HUES6 (cell line): ENCODE measurements around the gene COL13A1.

Source experiments
- H3K27ac ChIP-seq: 2 replicates; pipeline ENCODE4 v1.7.0; 2013; ENCODE audit warnings: low read depth, mild to moderate bottlenecking, low read length, inconsistent platforms
- H3K27me3 ChIP-seq: 2 replicates; pipeline ENCODE4 v1.6.1; 2013; ENCODE audit warnings: low read length; ENCODE audit not compliant: control insufficient read depth, insufficient read depth
- H3K36me3 ChIP-seq: 2 replicates; pipeline ENCODE4 v1.6.1; 2013; ENCODE audit warnings: low read length; ENCODE audit not compliant: control insufficient read depth, insufficient read depth
- H3K4me1 ChIP-seq: 2 replicates; pipeline ENCODE4 v1.6.1; 2013; ENCODE audit warnings: low read length; ENCODE audit not compliant: control insufficient read depth, insufficient read depth
- H3K4me3 ChIP-seq: 2 replicates; pipeline ENCODE4 v1.5.1; 2013; ENCODE audit warnings: low read depth, low read length
- H3K9ac ChIP-seq: one replicate; pipeline ENCODE4 v1.6.1; 2013; ENCODE audit warnings: mild to moderate bottlenecking, low read length
- H3K9me3 ChIP-seq: 2 replicates; pipeline ENCODE4 v1.6.1; 2013; ENCODE audit warnings: low read depth, low read length; ENCODE audit not compliant: control insufficient read depth, insufficient read depth

COL13A1 gene

DNA sequence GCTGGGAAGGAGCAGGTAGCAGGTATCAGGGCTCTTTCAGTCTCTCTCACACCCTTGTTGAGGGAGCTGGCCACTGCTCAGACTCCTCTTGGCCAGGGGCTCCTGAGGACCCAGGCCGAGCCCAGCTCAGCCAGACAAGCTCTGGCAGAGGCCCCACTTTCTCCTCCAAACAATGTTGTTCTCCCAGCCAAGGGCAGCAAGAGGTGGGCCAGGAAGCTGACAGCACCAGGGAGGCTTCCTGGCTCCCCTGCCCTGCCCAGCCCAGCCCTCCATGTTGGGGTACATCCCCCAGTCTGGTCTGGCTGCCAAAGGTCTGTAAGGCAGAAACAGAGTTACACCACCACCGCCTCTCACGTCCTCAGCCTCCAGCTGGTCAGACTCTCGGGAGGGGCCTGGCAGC, 33.9 kb upstream of the COL13A1 start:
- H3K4me1 ChIP-seq: peaks cover 20% of the 10 kb centered on the region
- H3K4me3 ChIP-seq: no peak overlapping the region
- no peaks in the 10 kb centered on the region for H3K9me3 ChIP-seq
- no peaks in the 10 kb centered on the region for H3K36me3 ChIP-seq
- no peak overlapping the region for H3K27ac ChIP-seq
- no peak overlapping the region for H3K9ac ChIP-seq
- H3K27me3 ChIP-seq: no peaks in the 10 kb centered on the region

DNA sequence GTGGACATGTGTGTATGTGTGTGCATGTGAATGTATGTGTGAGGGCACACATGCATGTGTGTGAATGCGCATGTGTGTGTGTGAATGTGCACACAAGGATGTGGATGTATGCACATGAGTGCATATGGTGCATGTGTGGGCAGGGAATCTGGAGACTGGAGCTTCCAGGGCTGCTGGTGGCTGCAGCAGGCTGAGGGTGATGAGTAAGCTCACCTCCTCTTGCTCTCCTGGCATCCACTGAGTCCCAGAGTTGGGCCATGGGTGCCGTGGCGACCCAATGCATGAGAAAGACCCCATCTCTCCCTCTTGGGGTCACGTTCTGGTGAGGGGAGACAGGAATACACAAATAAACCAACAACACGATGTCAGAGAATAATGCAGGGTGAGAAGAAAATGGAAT, 33.3 kb upstream of the COL13A1 start:
- H3K9me3 ChIP-seq: peaks cover 6% of the 10 kb centered on the region; the same call in 1 of the 2 replicates
- peaks cover 20% of the 10 kb centered on the region for H3K4me1 ChIP-seq
- no peaks in the 10 kb centered on the region for H3K27me3 ChIP-seq
- no peaks in the 10 kb centered on the region for H3K36me3 ChIP-seq
- no peak overlapping the region for H3K9ac ChIP-seq
- no peak overlapping the region for H3K27ac ChIP-seq
- no peak overlapping the region for H3K4me3 ChIP-seq

- no peaks in the 10 kb centered on the region for H3K36me3 ChIP-seq
- H3K4me1 ChIP-seq: peaks cover 20% of the 10 kb centered on the region
- peak overlapping the region; percentile 66 for H3K27ac ChIP-seq
- peak overlapping the region; percentile 54 for H3K9ac ChIP-seq
- peaks cover 8% of the 10 kb centered on the region; the same call in 1 of the 2 replicates for H3K9me3 ChIP-seq
- no peak overlapping the region; the same call in 1 of the 2 replicates for H3K4me3 ChIP-seq
- H3K27me3 ChIP-seq: no peaks in the 10 kb centered on the region
Measured at GRCh38 chr10:69769395-69769992, 32.2 kb upstream of the COL13A1 start.

DNA sequence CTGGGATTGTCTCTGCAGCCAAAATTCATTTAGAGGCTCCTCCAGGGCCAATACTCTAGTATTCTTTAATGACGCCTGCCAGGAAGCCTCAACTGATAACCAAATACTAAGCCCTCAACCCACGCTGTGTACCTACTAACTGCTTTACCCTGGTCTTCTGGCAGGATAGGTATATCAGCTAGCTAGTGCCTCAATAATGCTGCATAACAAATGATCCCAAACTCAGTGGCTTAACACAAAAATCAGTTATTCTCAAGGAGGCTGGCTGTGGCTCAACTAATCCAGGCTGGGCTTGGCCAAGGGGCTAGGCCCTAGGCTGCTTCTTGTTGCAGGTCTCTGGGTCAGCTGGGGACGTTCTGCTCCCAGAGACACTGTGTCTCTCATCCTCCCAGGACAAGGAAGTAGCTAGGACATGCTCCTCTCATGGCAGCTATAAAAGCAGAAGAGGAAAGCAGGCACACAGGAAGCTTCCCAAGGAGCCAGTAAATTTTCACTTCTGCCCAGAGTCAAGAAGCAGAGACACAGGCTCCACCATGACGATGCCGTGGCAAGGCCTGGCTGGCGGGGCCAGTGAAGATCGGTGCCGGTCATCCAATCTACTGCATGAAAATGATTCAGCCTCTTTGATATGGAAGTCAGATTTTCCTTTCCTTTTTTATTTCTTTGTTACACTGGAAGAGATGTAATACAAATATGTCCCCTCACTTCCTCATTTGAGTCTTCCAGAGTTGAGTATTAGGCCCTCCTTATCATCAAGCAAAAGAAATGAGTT, 28.6 kb upstream of the COL13A1 start:
- H3K27ac ChIP-seq: no peak overlapping the region
- no peaks in the 10 kb centered on the region for H3K27me3 ChIP-seq
- H3K4me3 ChIP-seq: no peak overlapping the region
- H3K9ac ChIP-seq: no peak overlapping the region
- no peaks in the 10 kb centered on the region for H3K36me3 ChIP-seq
- H3K4me1 ChIP-seq: peaks cover 20% of the 10 kb centered on the region
- peaks cover 8% of the 10 kb centered on the region; the same call in 1 of the 2 replicates for H3K9me3 ChIP-seq

DNA sequence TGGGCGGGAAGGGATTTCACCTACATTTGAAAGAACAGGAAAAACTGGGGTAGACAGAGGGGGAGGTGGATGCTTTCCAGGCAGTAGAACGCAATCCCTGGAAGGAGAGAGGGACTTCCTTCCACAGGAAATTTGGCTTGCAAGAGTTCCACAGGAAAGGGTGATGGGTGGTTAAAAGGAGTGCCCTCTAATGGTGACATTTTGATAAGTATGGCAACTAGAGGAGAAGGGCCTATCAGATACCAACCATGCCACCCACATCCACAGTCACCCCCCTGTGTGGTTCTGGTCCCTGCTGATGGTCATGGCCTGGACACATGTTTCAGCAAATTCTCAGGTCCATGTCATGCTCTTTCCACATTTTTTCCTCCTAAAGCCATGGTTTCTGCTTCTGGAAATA, 27.1 kb upstream of the COL13A1 start:
- Histone ChIP-seq H3K9me3 (peaks cover 8% of the 10 kb centered on the region; the same call in 1 of the 2 replicates), H3K4me1 (peaks cover 6% of the 10 kb centered on the region), H3K4me3 (no peak overlapping the region), H3K27me3 (no peaks in the 10 kb centered on the region), H3K9ac (no peak overlapping the region), H3K27ac (no peak overlapping the region), H3K36me3 (no peaks in the 10 kb centered on the region)

DNA sequence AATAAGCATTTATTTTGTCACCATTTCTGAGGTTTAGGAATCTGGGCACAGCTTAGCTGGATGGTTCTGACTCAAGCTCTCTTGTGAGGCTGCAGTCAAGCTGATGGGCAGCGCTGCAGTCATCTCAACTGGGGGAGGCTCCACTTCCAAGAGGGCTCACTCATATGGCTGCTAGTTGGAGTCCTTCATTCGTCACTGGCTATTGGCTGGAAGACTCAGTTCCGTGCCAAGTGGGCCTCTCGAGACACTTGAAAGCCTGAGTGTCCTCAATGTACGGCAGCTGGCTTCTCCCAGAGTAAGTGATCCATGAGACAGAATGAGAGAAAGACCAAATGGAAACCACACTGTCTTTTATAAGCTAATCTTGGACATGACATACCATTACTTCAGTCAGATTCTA, 21.6 kb upstream of the COL13A1 start:
- Histone ChIP-seq H3K4me1 (no peaks in the 10 kb centered on the region), H3K36me3 (no peaks in the 10 kb centered on the region), H3K27ac (no peak overlapping the region), H3K9me3 (no peaks in the 10 kb centered on the region), H3K4me3 (no peak overlapping the region), H3K9ac (no peak overlapping the region), H3K27me3 (peaks cover 36% of the 10 kb centered on the region)

- H3K9ac ChIP-seq: no peak overlapping the region
- H3K27me3 ChIP-seq: peaks cover 36% of the 10 kb centered on the region
Measured at GRCh38 chr10:69781576-69781975, 20.1 kb upstream of the COL13A1 start.

GRCh38 chr10:69783515-69783914, 18.2 kb upstream of the COL13A1 start:
- H3K4me1 ChIP-seq: no peaks in the 10 kb centered on the region
- no peak overlapping the region for H3K4me3 ChIP-seq
- no peaks in the 10 kb centered on the region for H3K36me3 ChIP-seq
- H3K27me3 ChIP-seq: peaks cover 36% of the 10 kb centered on the region
- no peaks in the 10 kb centered on the region for H3K9me3 ChIP-seq
- H3K27ac ChIP-seq: no peak overlapping the region
- no peak overlapping the region for H3K9ac ChIP-seq

More at GRCh38 chr10:69781576-69781975, 20.1 kb upstream of the COL13A1 start:
- no peaks in the 10 kb centered on the region for H3K9me3 ChIP-seq
- no peaks in the 10 kb centered on the region for H3K4me1 ChIP-seq
- H3K36me3 ChIP-seq: no peaks in the 10 kb centered on the region
- no peak overlapping the region for H3K4me3 ChIP-seq
- no peak overlapping the region for H3K27ac ChIP-seq

DNA sequence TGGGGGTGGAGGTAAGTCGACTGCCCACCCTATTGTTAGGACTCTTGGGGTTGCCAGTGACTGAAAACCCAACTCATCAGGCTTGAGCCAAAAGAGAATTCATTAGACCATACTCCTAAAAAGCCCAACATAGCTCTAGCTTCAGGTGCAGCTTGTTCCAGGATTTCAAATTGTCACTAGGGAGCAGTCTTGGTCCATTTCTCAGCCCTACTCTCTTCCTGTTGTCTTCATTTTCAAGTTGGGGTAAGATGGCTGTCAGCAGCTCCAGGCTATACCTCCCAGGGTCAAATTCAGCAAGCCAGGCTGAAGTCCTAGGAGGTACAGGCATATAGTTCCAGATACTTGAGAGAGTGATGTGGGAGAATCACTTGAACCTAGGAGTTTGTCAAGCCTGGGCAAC, 14.9 kb upstream of the COL13A1 start:
- Histone ChIP-seq H3K27me3 (peaks cover 16% of the 10 kb centered on the region), H3K27ac (no peak overlapping the region), H3K9me3 (no peaks in the 10 kb centered on the region), H3K4me3 (no peak overlapping the region), H3K9ac (no peak overlapping the region), H3K36me3 (no peaks in the 10 kb centered on the region), H3K4me1 (no peaks in the 10 kb centered on the region)

- H3K4me1 ChIP-seq: no peaks in the 10 kb centered on the region
- H3K9ac ChIP-seq: no peak overlapping the region
- no peak overlapping the region for H3K4me3 ChIP-seq
- no peak overlapping the region for H3K27ac ChIP-seq
- peaks cover 8% of the 10 kb centered on the region; the same call in 1 of the 2 replicates for H3K27me3 ChIP-seq
- H3K36me3 ChIP-seq: no peaks in the 10 kb centered on the region
- no peaks in the 10 kb centered on the region for H3K9me3 ChIP-seq
Measured at GRCh38 chr10:69787681-69788080, 14.0 kb upstream of the COL13A1 start.

DNA sequence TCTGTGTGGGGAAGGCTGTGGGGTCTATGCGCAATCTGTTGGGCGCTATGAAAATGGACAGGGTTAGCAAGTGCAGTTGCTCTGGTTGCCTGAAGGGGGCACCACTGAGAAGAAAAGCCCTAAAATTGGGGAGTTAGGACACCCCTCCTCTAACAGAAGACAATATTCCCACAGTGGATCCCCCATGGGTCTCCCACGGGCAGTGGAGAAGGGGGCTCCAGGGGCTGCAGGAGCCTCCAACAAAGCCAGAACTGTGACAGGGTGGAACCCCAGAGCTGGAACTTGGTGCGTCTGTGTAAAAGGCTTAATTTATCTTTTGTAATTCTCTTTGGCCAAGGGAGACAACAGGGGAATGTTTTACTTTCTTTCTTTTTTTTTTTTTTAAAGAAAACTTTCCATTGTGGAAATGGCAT, 12.5 kb upstream of the COL13A1 start:
- no peak overlapping the region for H3K27ac ChIP-seq
- no peaks in the 10 kb centered on the region for H3K27me3 ChIP-seq
- no peaks in the 10 kb centered on the region for H3K9me3 ChIP-seq
- no peak overlapping the region for H3K4me3 ChIP-seq
- no peaks in the 10 kb centered on the region for H3K36me3 ChIP-seq
- H3K4me1 ChIP-seq: no peaks in the 10 kb centered on the region
- H3K9ac ChIP-seq: no peak overlapping the region
